Measurements from ENCODE around the gene CD86.

GRCh38 chr3:122104515-122105194, 49.5 kb downstream of the CD86 start:
- TF ChIP-seq EZH2 (IDR thresholded peaks at IDR 0.05): no peak
- no peak for TF ChIP-seq POLR2AphosphoS5 (IDR thresholded peaks at IDR 0.05; ENCODE audit: borderline replicate concordance, low read depth, low read length)
